NK-92 (cell line): ENCODE measurements around the gene SENP1.

Experiments used
- DNase-seq: peaks from one replicate; lab custom pipeline; 2025; ENCODE audit not compliant: unreplicated experiment; lab: John Stamatoyannopoulos, UW

The SENP1 gene

DNA sequence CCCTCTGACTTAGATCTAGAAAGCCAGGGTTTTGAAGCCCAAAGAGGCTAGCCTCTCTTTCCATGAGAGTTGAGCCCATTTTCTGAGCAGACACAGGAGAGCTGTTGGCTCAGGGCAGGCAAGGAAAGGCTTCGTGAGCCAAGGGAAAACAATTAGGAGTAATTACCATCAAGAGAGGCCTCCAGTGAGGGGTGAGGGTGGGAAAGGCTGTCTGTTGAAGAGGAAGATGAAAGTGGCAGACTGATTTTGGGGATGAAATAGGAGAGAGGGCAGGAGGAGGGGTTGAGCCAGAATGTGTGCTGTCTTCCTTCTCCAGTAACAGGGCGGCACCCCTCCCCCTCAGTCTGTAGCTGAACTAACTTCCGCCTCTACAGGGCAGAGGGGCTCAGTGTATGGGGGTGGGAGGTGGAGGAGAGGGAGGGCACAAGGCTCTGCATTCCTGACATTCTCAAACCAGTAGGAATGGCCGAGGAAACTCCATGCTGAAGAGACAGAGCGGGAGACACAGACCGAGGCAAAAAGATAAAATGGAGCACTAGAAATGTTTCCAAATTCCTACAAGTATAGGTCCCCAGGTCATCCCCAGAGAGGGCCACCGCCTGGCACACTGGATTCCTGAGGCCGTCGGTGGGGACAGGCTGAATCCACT lies 68.5 kb downstream of the SENP1 start:
- DNase-seq = no peak

DNA sequence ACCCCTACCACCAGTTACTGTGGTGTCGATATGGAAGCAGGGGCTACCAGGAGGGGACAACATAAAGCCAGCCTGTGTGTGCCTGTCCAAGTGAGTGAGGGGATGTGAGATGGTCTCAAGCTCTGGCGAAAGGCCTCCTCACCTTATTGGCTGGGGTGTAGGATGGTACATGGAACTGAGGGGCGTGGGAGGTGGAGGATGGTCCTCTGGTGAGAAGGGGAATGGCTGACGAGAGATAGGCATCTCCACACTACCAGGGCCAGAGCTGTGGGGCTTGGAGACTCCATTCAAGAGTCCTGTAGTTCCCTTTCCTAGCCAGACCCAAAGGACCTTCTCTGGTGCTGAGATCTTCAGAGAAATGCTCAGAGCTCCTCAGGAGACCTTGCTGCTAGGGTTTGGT lies 69.1 kb downstream of the SENP1 start:
- DNase-seq = no peak

DNA sequence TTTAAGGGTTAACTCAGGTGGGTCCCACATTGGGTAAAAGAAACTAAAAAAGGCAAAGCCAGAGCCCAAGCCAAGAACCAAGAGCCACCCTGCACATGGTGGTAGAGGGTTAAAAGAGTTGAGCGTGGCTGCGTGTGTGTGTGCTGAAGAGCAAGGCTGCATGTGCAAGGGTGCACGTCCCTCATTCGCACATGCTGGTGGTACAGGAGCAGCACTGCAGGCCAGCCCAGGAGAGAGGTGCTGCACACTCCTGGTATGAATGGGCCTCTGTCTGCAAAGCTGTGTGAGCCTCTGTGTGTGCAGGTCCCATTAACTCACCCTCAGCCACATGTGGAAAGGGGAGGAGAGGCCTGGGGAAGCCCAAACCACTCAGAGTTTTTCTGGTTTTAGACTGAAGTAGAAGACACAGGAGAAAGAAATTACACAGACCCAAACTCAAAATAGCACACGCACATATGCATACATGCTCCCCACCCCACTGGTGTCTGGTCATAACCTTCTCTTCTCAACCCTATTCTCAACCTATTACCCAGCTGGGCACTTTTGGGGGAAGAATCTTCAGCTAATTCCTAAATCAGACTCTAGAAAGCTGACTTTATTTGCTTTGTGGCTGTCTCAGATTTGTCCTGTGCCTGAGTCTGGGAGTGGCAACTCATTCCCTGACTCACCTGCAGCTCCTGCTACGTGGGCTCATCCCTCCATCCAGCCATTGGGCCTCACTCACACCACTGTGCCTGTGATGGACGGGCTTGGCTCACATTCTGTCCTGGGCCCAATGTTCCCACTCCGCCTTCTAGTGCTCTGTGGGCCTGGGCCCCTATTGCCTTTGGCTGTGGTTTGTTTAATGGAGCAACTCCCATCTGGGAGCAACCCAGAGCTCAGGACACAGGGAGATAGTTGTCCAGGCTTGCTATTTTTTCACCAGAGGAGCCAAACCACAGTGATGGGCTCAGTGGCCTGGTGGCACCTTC lies 70.8 kb downstream of the SENP1 start:
- DNase-seq = no peak

DNA sequence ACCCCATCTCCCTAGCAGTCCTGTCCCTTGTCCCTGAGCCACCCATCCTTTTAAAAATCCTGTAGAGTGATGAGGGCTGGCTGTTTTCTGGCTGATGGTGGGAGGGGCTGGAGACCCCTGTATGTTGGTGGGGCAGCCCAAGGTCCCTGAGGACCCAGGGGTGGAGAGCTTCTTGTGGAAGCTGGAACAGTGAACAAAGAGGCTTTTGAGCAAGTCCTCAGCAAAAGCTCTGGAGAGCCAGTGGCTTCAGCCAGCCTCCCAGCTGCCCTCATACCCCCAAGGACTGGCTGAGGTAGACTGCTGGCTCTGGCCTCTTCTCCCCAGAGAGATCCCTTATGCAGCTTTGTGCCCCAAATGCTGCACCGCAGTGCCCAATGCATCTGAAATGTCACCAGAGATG lies 72.4 kb downstream of the SENP1 start:
- no peak for DNase-seq

DNA sequence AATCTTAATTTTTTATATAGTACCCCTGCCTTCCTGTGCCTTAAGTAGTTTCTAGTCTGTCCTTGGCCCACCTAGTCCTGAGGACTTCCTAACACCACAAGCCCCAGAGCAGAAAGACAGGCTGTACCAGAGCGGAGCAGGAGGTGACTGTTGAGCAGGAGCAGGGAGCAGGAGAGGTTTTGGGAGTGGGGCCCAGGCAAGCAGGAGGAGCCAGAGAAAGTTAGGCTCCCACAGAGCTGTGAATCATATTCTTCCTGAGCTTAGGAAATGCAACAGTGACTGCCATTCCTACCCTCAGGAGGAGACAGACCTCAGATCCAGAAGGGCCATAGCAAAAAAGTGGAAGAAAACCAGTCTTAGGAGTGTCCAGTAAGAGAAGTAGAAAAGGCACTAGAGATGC lies 73.3 kb downstream of the SENP1 start:
- DNase-seq = no peak

DNA sequence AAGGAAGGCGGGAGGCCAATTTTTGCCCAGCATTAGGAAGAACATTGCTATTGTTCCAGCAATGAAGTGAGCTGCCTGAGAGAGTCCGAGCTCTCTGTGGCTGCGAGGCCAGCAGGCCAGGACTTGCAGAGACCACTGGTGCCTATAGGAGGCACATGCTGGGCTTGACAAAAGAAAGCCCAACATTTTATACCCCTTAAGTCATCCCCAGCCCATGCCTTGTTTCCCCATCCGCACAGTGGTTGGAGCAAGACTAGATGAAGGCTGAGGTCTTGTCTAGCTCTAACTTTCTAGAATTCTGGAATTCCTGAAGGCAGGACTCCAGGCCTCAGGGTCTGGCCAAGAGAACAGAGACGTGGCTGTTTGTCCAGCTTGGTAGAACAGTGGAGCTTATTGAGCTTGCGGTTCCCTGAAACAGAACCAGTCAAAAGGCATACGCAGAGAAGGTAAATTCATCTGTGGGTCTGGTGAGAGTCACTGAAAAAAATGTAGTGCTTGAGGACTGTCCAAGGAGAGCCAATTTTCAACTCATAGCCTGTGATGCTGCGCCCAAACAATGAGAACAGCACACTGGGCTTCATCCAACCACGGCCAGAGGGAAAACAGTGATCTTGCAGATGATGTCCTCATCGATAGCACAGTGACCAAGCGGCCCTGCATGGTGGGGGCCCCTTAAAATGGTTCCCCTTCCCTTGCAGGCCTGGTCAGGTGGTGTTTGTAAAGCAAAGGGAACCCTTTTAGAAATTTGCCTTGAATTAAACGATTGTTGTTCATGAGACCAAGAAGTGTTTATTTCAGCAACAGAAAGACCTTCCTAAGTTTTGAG lies 74.5 kb downstream of the SENP1 start:
- DNase-seq = no peak

DNA sequence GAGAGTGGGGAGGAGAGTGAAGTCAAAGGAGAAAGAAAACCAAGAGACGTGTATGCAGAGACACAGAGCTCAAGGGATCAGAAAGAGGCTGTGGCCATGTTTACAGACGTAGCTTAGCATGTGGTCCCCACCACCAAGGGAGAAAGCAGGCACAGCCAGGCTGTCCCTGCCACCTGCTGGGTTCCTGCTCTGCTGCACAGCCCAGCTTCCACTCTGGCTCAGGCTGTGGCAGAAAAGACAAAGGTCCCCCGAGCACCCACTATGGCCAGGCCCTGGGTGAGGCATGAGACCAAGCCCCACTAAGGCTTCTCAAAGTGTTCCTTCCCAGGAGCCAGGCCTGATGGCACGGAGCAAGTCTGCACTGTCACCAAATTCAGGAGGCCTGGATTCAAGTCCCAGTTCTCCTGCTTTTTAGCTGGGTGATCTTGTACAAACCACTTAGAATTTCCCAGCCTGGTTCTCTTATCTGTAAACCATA lies 75.7 kb downstream of the SENP1 start:
- DNase-seq = no peak

DNA sequence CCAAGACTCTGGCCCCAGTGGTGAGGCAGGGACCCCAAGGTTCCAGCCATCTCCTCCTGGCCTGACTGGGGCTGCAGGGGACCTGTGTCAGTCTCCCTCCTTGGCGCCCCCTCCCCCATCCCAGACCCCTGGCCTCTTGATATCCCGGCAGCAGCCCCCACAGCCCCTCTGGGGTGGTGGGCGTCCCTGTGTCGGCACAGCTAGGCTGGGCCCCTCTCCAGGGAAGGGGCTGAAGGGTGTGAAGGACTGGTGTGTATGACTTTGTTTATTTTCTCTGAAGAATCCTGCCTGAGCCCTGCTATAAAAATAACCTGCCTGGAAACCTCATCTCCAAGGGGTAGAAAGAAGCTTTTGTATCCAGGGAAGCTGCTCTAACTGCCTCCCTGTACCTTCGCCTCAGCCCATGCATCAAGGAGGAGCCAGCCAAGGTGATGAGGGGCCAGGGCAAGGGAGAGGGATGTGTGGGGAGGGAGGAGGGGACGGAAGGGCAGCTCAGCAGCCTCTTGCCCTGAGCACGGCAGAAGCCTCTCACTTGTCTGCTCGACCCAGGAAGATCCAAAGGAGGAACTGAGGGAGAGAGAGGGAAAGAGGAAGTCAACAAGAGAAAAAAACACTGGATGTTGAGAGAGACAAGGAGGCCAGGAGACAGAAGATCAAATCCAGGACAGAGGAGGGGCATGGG lies 76.2 kb downstream of the SENP1 start:
- no peak for DNase-seq

DNA sequence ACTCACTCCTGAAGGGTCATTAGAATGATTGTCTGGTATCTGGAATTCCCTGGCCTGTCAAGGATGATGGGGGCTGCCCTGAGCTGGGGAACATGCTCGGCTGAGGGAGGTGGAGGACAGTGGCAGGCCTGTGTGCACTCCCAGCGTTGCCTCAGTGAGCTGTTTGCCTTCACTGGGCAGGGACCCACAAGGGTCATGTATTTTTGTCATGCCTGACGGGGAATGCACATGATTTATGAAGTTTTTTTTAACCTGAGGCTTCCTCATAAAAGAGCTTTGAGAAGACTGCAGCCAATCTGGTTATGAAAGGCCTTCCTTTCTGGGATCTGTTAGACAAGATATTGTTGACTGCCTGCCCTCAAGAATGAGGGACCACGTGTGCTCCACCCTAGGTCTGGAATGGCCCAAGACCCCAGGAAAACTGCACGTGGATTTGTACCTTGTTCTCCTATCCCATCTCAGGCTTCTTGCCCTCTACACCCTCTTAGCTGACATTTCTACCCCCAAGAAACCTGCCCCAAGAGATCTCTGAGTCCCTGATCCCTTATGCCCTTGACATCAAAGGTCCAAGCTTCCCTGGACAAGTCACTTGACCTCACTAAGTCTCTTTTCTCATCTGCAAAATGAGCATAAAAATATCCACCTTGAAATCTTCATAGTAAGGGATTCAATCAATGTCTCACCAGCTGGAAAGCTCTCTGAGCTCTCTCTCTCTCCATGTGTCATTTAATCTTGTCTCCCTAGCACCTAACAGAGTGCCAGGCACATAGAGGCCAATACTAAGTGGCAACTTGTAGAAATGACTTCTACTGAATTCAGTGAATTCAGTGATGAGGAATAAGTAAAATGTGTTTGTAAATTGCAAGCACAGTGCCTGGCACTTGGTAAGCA lies 77.1 kb downstream of the SENP1 start:
- DNase-seq = no peak

DNA sequence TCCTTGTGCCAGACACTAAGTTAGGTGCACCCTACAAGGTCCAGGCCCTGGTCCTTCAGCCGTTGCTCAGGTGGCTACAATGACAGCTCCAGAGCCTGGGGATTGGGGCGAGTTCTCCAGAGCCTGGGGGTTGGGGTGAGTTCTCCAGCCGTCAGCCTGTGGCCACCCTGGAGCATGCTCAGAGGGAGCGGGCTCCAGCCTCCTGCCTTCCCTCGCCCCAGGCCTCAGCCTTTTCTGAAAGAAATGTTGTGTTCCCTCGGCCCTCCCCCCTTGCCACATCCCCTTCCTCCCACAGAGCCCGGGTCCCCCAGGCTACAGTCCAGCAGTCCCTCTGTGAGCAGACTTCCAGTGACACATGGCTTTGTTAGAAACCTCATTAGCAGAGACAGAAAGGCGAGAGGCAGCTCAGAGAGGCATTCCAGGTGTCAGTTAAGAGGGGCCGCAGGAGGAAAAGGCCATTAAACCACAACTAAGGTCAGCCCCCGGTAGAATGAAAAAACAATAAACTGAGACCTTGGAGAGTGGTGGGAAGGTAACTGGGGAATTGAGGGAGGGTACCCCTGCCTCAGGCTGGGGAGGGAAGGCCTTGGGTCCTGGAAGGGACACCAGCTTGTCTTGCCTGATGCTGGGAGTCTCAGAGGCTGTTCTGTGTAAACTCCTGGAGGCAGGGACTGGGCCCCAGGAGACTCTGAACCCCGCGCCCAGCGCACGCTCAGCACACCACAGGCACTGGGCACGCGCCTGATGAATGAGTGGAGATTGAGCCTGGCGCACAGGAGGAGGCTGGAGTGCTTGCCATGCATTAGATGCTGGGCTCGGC lies 78.5 kb downstream of the SENP1 start:
- no peak for DNase-seq

DNA sequence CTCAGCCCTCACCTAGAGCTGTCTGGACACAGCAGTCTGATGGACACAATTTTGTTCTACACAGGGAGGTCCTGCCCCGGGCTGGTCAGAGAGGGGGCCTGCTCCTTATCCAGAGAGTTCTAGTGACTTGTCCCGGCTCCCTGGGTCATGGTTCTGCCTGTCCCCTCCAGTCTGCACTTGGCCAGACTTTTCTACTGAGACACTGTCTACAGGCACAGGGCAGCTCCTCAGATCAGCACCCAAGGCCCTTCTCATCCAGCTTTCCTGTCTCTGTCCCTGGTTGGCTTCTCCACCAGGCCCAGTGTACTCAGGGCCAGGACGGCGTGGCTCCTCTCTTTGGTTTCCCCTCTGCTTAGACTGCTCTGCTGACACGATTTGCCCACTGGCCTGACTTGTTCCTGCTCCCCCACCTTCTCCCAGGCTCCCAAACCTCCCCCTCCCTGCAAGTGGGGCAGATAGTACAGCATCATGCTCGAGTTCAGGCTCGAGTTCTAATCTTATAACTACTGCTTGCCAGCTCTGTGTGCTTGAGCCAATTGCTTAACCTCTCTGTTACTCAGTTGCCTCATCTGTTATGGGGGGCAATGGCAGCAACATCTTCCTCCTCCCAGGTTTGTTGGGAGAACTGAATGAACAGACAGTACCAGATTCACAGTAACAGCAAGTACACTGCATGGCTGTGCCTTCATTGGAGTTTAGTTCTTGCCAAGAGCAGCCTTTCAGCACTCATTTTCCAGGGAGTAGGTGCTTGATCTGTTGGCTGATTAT lies 79.6 kb downstream of the SENP1 start:
- DNase-seq = no peak

DNA sequence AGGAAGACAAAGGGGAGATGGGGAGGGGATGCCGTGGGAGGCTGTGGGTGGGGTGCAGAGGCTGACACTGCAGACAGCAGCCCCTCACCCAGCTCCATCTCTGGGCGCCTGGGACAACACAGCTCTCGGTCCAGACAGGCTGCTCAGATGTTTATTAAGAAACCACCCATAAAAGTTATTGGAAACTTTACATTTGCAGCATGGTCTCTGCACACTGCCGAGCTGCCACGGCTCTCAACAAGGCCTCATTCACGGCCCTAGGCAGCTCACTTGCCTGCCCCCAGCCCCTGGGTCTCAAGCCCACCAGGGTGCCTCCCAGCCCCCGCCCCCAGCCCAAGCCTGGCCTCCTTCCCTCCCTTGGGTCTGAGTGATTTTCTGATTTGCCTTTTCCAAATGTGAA lies 80.6 kb downstream of the SENP1 start:
- DNase-seq = no peak

DNA sequence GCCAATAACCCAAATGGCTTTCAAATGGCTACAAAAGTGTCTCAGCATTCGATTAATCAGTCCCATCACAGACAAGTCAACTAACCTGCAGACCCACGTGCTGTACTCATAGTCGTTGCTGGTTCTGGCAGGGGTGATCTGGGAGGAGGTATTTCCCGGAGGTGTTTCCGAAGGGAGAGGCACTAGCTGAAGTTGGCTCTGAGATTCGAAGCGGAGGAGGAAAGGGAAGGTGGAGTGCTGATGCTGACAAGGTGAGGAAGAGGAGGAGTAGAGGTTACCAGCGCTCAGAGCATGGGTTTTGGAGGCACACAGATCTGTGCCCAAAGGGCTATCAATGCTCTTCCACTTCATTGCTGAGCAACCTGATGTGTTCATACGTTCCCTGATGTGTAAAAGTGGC lies 81.1 kb downstream of the SENP1 start:
- no peak for DNase-seq

DNA sequence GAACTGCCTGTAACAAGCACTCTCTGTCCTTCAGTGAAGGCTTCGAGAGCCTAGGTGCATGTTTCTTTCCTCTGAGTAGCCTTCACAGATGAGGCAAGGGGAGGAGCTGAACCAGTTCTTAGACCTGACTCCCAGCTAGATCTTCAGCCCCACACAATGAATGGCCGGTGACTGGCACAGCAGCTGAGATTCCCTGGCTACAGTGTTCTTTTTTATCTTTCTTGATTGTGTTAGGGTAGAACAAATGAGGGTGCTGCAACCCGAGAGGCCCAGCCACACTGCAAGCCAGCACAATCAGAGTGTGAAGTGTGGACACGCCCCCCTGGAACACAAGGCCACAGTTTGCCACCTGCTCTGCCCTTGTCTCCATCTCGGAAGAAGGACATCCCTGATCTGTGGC lies 82.5 kb downstream of the SENP1 start:
- DNase-seq = no peak

DNA sequence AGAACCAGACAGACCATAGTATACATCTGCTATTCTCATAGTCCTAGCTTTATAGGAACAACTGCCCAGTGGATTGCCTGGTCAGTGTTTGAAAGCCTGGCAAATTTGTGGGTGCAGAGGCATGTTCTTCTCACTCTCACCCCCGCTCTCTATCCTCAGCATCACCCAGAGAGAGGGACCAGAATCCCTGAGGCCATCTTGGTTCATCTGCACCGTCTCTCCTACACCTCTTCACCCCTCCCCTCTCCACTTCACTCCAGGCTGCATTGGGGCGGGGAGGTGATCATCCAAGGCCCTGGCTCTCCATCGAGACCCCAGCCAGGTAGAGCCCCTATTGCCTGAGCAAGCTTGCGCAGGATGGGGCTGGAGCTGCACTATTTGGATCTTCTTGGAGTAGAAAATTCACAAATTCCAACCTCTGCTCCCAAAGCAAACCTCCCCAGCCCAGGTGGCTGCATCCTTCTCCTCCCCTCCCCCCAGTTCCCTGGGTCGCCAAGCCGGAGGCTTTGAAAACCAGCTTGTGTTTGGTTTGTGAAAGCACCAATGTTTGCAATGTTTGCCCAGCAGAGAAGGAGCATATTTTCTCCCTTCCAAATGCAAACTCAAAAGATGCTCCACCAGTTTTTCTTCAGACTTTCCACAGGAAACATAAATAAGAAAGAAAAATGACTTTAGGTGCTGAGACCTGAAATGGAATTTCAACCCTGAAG lies 83.0 kb downstream of the SENP1 start:
- no peak for DNase-seq

DNA sequence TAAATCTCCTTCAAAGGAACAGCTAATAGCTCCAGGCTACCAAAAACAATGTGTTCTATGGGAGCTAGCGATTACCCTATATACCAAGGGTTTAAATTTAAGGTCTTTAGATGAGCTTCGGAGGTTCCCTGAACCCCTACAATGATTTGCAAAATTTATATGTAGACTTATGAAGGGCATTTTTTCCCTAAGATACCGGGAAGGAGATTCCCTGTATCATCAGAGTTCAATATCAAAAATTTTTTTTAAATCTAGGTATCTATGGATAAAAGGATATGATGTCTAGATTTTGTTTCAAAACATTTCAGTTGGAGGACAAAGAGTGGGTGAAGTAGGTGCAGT lies 83.7 kb downstream of the SENP1 start:
- DNase-seq = no peak

DNA sequence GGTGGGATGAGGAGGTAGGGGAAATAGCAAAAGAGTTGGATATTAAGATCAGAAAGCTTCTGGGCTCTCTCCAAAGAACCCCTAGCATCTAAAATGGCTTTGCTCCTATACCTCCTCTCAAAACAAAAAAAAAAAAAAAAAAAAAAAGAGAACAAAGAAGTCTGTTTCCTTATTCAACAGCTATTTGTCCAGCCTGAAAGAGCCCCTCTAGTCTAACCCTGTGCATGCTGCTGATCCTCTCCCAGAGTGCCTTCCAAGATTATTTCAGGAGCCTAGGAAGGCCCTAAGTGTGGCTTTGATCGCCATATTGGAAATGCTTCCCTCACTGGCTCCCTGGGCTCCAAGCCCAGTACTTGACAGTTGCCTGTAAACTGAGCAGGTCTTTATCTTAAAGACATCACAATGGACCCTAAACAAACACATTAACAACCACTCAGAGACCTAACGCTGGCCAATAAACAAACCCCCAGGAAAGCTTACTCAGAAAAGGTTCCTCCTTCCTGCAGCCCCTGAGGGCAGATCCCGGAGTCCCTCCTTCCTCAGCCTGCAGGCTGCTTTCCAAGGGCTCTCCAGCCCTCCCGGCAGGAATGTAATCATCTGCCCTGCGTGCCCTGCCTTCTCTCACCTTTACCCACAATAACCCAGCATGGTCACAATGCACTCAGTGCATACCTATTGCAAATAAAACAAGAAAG lies 84.2 kb downstream of the SENP1 start:
- no peak for DNase-seq
